D341Med (cell line): ENCODE results near the gene GREB1L.
"Not testable (repeated sequence)": the region's sequence is repeated elsewhere in the genome, so short reads cannot be mapped to it uniquely, and the experiment has no call there.

Experiments used
- DNase-seq: peaks from one replicate; pipeline ENCODE4 v3.0.0; 2012; ENCODE audit warnings: low spot score

The GREB1L gene

GRCh38 chr18:21264651-21265050 is 22.6 kb downstream of the GREB1L start:
- peak; percentile 40 for DNase-seq

- no peak for DNase-seq
These were observed 24.1 kb downstream of the GREB1L start for GRCh38 chr18:21265971-21266673.

- no peak for DNase-seq
These were observed 25.4 kb downstream of the GREB1L start for GRCh38 chr18:21267400-21267799.

- DNase-seq: no peak
These were observed 27.3 kb downstream of the GREB1L start for GRCh38 chr18:21269349-21269748.

- DNase-seq: no peak
These were observed 28.4 kb downstream of the GREB1L start for GRCh38 chr18:21270453-21270852.

- DNase-seq: no peak
These were observed 30.1 kb downstream of the GREB1L start for GRCh38 chr18:21272016-21272579.

- no peak for DNase-seq
These were observed 31.5 kb downstream of the GREB1L start for GRCh38 chr18:21273568-21273967.

GRCh38 chr18:21275645-21276044 is 33.6 kb downstream of the GREB1L start:
- no peak for DNase-seq

- no peak for DNase-seq
These were observed 35.5 kb downstream of the GREB1L start for GRCh38 chr18:21277578-21277977.

- not testable (repeated sequence) for DNase-seq
These were observed 36.2 kb downstream of the GREB1L start for GRCh38 chr18:21278218-21278617.

GRCh38 chr18:21281603-21282002 is 39.6 kb downstream of the GREB1L start:
- no peak for DNase-seq

- no peak for DNase-seq
These were observed 42.5 kb downstream of the GREB1L start for GRCh38 chr18:21284540-21284939.

GRCh38 chr18:21289827-21290226 is 47.8 kb downstream of the GREB1L start:
- no peak for DNase-seq

GRCh38 chr18:21291106-21291505 is 49.1 kb downstream of the GREB1L start:
- DNase-seq: no peak

- no peak for DNase-seq
These were observed 51.4 kb downstream of the GREB1L start for GRCh38 chr18:21293479-21293878.

GRCh38 chr18:21295101-21295500 is 53.1 kb downstream of the GREB1L start:
- DNase-seq: no peak

GRCh38 chr18:21296045-21296444 is 54.0 kb downstream of the GREB1L start:
- no peak for DNase-seq

- DNase-seq: no peak
These were observed 56.3 kb downstream of the GREB1L start for GRCh38 chr18:21298351-21298750.

GRCh38 chr18:21300035-21300907 is 58.2 kb downstream of the GREB1L start:
- DNase-seq: no peak

- no peak for DNase-seq
These were observed 58.8 kb downstream of the GREB1L start for GRCh38 chr18:21300908-21301200.

- no peak for DNase-seq
These were observed 61.4 kb downstream of the GREB1L start for GRCh38 chr18:21303445-21303844.

GRCh38 chr18:21303895-21304294 is 61.9 kb downstream of the GREB1L start:
- DNase-seq: no peak

GRCh38 chr18:21305621-21306020 is 63.6 kb downstream of the GREB1L start:
- no peak for DNase-seq
